HepG2 (cell line): ENCODE results near the gene HIPK4. TPM values are rescaled to one million over a fixed set of nuclear protein-coding genes. Genes with fewer than 3 reads are reported as not detected.

ENCODE experiments used
- CBFB ChIP-seq: sonication (generic); formaldehyde crosslinking; IDR thresholded peaks from 2 replicates; pipeline ENCODE4 v1.4.0; 2020; ENCODE audit warnings: missing genetic modification reagents
- CHD4 ChIP-seq: fragments of 200-600 bp; sonication (generic); IDR thresholded peaks from 2 replicates; pipeline ENCODE4 v1.7.0; 2017; ENCODE audit warnings: mild to moderate bottlenecking, low read length, borderline replicate concordance
- CTCF ChIP-seq: sonication (generic); formaldehyde crosslinking; IDR thresholded peaks from 2 replicates; pipeline ENCODE4 v1.5.0; 2020; ENCODE audit warnings: mild to moderate bottlenecking, missing genetic modification reagents, moderate library complexity
- FOSL2 ChIP-seq: sonication (generic); formaldehyde crosslinking; IDR thresholded peaks from 2 replicates; pipeline ENCODE4 v1.4.0; 2020; ENCODE audit warnings: missing genetic modification reagents
- HDAC2 ChIP-seq: sonication (generic); formaldehyde crosslinking; IDR thresholded peaks from 2 replicates; pipeline ENCODE4 v1.4.0; 2020; ENCODE audit warnings: missing genetic modification reagents
- KDM5A ChIP-seq: fragments of 200-600 bp; sonication (generic); IDR thresholded peaks from 2 replicates; pipeline ENCODE4 v1.7.0; 2018; ENCODE audit warnings: antibody characterized with exemption, mild to moderate bottlenecking, low read length, borderline replicate concordance
- KLF6 ChIP-seq: IDR thresholded peaks from 2 replicates; pipeline ENCODE4 v1.8.0; 2016; ENCODE audit warnings: missing biosample characterization, missing genetic modification reagents
- MXD1 ChIP-seq: sonication (generic); formaldehyde crosslinking; IDR thresholded peaks from 2 replicates; pipeline ENCODE4 v1.4.0; 2020; ENCODE audit warnings: mild to moderate bottlenecking, missing genetic modification reagents
- PPARG ChIP-seq: conservative IDR thresholded peaks from 2 replicates; pipeline ENCODE4 v1.6.1; 2016; ENCODE audit warnings: missing biosample characterization, missing genetic modification reagents
- SOX6 ChIP-seq, 2 experiments: fragments of 450-650 bp in 1 of 2; sonication (generic) in 1 of 2; formaldehyde crosslinking in 1 of 2; IDR thresholded peaks; 2 replicates each; pipeline versions ENCODE4 v1.4.0 to v1.6.1; 2017 to 2020; ENCODE audit warnings: antibody characterized with exemption in 1 of 2, mild to moderate bottlenecking in 1 of 2, missing genetic modification reagents in 1 of 2
- THAP11 ChIP-seq: IDR thresholded peaks from 2 replicates; pipeline ENCODE4 v1.6.1; 2016; ENCODE audit warnings: missing biosample characterization, missing genetic modification reagents
- TMF1 ChIP-seq: sonication (generic); formaldehyde crosslinking; IDR thresholded peaks from 2 replicates; pipeline ENCODE4 v1.8.1; 2022; ENCODE audit warnings: low read depth, missing genetic modification reagents
- ZNF17 ChIP-seq: sonication (generic); formaldehyde crosslinking; IDR thresholded peaks from 2 replicates; pipeline ENCODE4 v1.5.0; 2020; ENCODE audit warnings: mild to moderate bottlenecking, missing genetic modification reagents
- ZNF446 ChIP-seq: sonication (generic); formaldehyde crosslinking; IDR thresholded peaks from 2 replicates; pipeline ENCODE4 v1.5.0; 2020; ENCODE audit warnings: mild to moderate bottlenecking, missing genetic modification reagents
- ZNF546 ChIP-seq: sonication (generic); formaldehyde crosslinking; conservative IDR thresholded peaks from 2 replicates; pipeline ENCODE4 v1.8.1; 2023; ENCODE audit warnings: mild to moderate bottlenecking, missing genetic modification reagents
- ZNF570 ChIP-seq: sonication (generic); formaldehyde crosslinking; IDR thresholded peaks from 2 replicates; pipeline ENCODE4 v1.4.0; 2020; ENCODE audit warnings: mild to moderate bottlenecking, missing genetic modification reagents, borderline replicate concordance
- ZNF619 ChIP-seq: sonication (generic); formaldehyde crosslinking; IDR thresholded peaks from 2 replicates; pipeline ENCODE4 v1.4.0; 2020; ENCODE audit warnings: mild to moderate bottlenecking, missing genetic modification reagents
- ZNF674 ChIP-seq: sonication (generic); formaldehyde crosslinking; IDR thresholded peaks from 2 replicates; pipeline ENCODE4 v1.5.0; 2020; ENCODE audit warnings: low read depth, mild to moderate bottlenecking, missing genetic modification reagents
- ZNF687 ChIP-seq: sonication (generic); formaldehyde crosslinking; IDR thresholded peaks from 2 replicates; pipeline ENCODE4 v1.5.1; 2020; ENCODE audit warnings: mild to moderate bottlenecking, missing genetic modification reagents, moderate library complexity
- ZNF792 ChIP-seq: IDR thresholded peaks from 2 replicates; pipeline ENCODE4 v1.6.1; 2016
- polyA plus RNA-seq, 8 experiments: library from polyadenylated mRNA; depleted of rRNA in 3 of 8; stranded (reverse) in 7 of 8; unstranded in 1 of 8; fragments of >200 nt; fragmentation: Illumina TruSeq in 4 of 8; extraction: Trizol in 4 of 8; gene quantifications; 2 replicates each; pipeline versions ENCODE4 v1.2.1 to v1.2.3, GENCODE V29; 2011 to 2016; ENCODE audit warnings: low read depth in 4 of 8, missing spikeins in 1 of 8, mixed read lengths in 1 of 8; ENCODE audit not compliant: insufficient read depth in 1 of 8
- total RNA-seq, 5 experiments: library from RNA; depleted of rRNA; stranded (reverse); fragments of >200 nt; fragmentation: Illumina TruSeq; extraction: Trizol; gene quantifications; 2 replicates each; pipeline ENCODE4 v1.2.3, GENCODE V29; 2016; ENCODE audit warnings: low read depth in 1 of 5
- TF ChIP-seq, protein P1 (sequence below): fragments of 450-650 bp; IDR thresholded peaks from 2 replicates; pipeline ENCODE4 v1.6.1; 2016
- TF ChIP-seq, protein P2 (sequence below): sonication (generic); formaldehyde crosslinking; IDR thresholded peaks from 2 replicates; pipeline ENCODE4 v1.4.0; 2020; ENCODE audit warnings: mild to moderate bottlenecking, low read depth, missing genetic modification reagents

HIPK4 gene
- total and polyA plus RNA-seq, 2 of the 13 experiments (the other 11 are each of a cell fraction or from before 2014, with no cell fraction given), result 0.03 TPM; not detected in 1

GRCh38 chr19:40433391-40434216 lies 43.6 kb upstream of the HIPK4 start (continued):
- TF ChIP-seq CBFB, result no peak
- TF ChIP-seq SOX6 (IDR thresholded peaks at IDR 0.05), result no peak
- TF ChIP-seq SOX6 (CRISPR knock-in tag; IDR thresholded peaks at IDR 0.05), result peak; percentile 22
- TF ChIP-seq, protein P1, sequence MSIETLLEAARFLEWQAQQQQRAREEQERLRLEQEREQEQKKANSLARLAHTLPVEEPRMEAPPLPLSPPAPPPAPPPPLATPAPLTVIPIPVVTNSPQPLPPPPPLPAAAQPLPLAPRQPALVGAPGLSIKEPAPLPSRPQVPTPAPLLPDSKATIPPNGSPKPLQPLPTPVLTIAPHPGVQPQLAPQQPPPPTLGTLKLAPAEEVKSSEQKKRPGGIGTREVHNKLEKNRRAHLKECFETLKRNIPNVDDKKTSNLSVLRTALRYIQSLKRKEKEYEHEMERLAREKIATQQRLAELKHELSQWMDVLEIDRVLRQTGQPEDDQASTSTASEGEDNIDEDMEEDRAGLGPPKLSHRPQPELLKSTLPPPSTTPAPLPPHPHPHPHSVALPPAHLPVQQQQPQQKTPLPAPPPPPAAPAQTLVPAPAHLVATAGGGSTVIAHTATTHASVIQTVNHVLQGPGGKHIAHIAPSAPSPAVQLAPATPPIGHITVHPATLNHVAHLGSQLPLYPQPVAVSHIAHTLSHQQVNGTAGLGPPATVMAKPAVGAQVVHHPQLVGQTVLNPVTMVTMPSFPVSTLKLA, result no peak
- peak; percentile 17; the same call in 1 of the 2 replicates for TF ChIP-seq MXD1 (CRISPR knock-in tag)
- no peak for TF ChIP-seq KDM5A
- TF ChIP-seq HDAC2 (CRISPR knock-in tag), result peak; percentile 46
- peak; percentile 63; the same call in 1 of the 2 replicates for TF ChIP-seq ZNF792 (CRISPR knock-in tag)
- TF ChIP-seq ZNF17 (CRISPR knock-in tag), result no peak
- no peak for TF ChIP-seq ZNF546
- TF ChIP-seq KLF6 (CRISPR knock-in tag), result no peak; the same call in 1 of the 2 replicates
- TF ChIP-seq ZNF570 (CRISPR knock-in tag), result no peak
- TF ChIP-seq, protein P2, sequence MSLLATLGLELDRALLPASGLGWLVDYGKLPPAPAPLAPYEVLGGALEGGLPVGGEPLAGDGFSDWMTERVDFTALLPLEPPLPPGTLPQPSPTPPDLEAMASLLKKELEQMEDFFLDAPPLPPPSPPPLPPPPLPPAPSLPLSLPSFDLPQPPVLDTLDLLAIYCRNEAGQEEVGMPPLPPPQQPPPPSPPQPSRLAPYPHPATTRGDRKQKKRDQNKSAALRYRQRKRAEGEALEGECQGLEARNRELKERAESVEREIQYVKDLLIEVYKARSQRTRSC (CRISPR knock-in tag), result no peak
- TF ChIP-seq ZNF687, result peak; percentile 72
- no peak for TF ChIP-seq PPARG (CRISPR knock-in tag)
- no peak for TF ChIP-seq CHD4
- no peak for TF ChIP-seq CTCF (CRISPR knock-in tag)
- TF ChIP-seq TMF1 (CRISPR knock-in tag), result no peak
- no peak for TF ChIP-seq ZNF674 (CRISPR knock-in tag)
- no peak for TF ChIP-seq ZNF619 (CRISPR knock-in tag)
- TF ChIP-seq FOSL2 (CRISPR knock-in tag), result no peak
- peak; percentile 58; the same call in 1 of the 2 replicates for TF ChIP-seq THAP11 (CRISPR knock-in tag)
- TF ChIP-seq ZNF446 (CRISPR knock-in tag), result 0 out of 2 replicates have a peak, but pooled peaks have one; percentile 78
